ENCODE measurements around the gene RNGTT. TPM values are rescaled to one million over a fixed set of nuclear protein-coding genes. Genes with fewer than 3 reads are reported as not detected.
A peak's percentile ranks its signal among the peaks of the same experiment; 100 is the strongest.

The RNGTT gene
- total and polyA plus RNA-seq, 8 donors: 1.7 to 6.1 (median 2.9) TPM

- DNase-seq: no peak
- Histone ChIP-seq H3K36me3 (no peaks in the 10 kb centered on the region), H3K27me3 (no peaks in the 10 kb centered on the region), H3K9me3 (no peaks in the 10 kb centered on the region), H3K4me1 (peaks cover 0 to 19% (median 4%) of the 10 kb centered on the region in 3 donors), H3K27ac (no peak overlapping the region), H3K4me3 (no peak overlapping the region)
- no peak for FAIRE-seq
- ATAC-seq: no peak
- no peak for TF ChIP-seq CTCF (IDR thresholded peaks at IDR 0.05)
- intact Hi-C loops (cut with DNase I): no loop called here
- WGBS, 2 donors: 96 to 97% methylated on average over 2 of the region's 2 CpGs
Observed at GRCh38 chr6:88880021-88880420, 83.4 kb downstream of the RNGTT start.

- WGBS, 2 donors: 94 to 95% methylated on average over 7 of the region's 7 CpGs
- Histone ChIP-seq H3K27me3 (no peaks in the 10 kb centered on the region), H3K4me3 (no peak overlapping the region), H3K27ac (no peak overlapping the region), H3K9me3 (no peaks in the 10 kb centered on the region), H3K36me3 (no peaks in the 10 kb centered on the region), H3K4me1 (peaks cover 0 to 22% (median 5%) of the 10 kb centered on the region in 3 donors)
- intact Hi-C loops (cut with DNase I): loop anchor here in 2 of 3 donors (5.0 to 10.0 kb wide), 2 partner anchors 943 to 951 kb away; no protein-coding TSS in a partner anchor
- no peak for DNase-seq
- no peak for ATAC-seq
- no peak for TF ChIP-seq CTCF (IDR thresholded peaks at IDR 0.05)
- no peak for FAIRE-seq
Observed at GRCh38 chr6:88877893-88878292, 85.5 kb downstream of the RNGTT start.

- 32 to 54% methylated on average over 1 of the region's 1 CpG for WGBS, 2 donors
- intact Hi-C loops (cut with DNase I): loop anchor here in 1 of 3 donors (10.0 kb wide), 1 partner anchor 938 kb away; no protein-coding TSS in a partner anchor
- H3K4me3 ChIP-seq: no peak overlapping the region
- H3K27ac ChIP-seq: no peak overlapping the region
- H3K27me3 ChIP-seq: no peaks in the 10 kb centered on the region
- no peak for TF ChIP-seq CTCF (IDR thresholded peaks at IDR 0.05)
- DNase-seq (no peak), ATAC-seq (no peak), FAIRE-seq (no peak)
- H3K9me3 ChIP-seq: no peaks in the 10 kb centered on the region
- H3K36me3 ChIP-seq: no peaks in the 10 kb centered on the region
- H3K4me1 ChIP-seq: peaks cover 0 to 6% (median 5%) of the 10 kb centered on the region in 3 donors
Observed at GRCh38 chr6:88872962-88873361, 90.5 kb downstream of the RNGTT start.

- DNase-seq (no peak), FAIRE-seq (no peak), ATAC-seq (no peak)
- H3K4me1 ChIP-seq: peaks cover 0 to 6% (median 5%) of the 10 kb centered on the region in 3 donors
- H3K27me3 ChIP-seq: no peaks in the 10 kb centered on the region
- no peaks in the 10 kb centered on the region for H3K9me3 ChIP-seq
- no peaks in the 10 kb centered on the region for H3K36me3 ChIP-seq
- intact Hi-C loops (cut with DNase I): loop anchor here in 1 of 3 donors (10.0 kb wide), 1 partner anchor 937 kb away; no protein-coding TSS in a partner anchor
- H3K4me3 ChIP-seq: no peak overlapping the region
- WGBS, 2 donors: 65 to 74% methylated on average over 3 of the region's 3 CpGs
- TF ChIP-seq CTCF (IDR thresholded peaks at IDR 0.05): no peak
- H3K27ac ChIP-seq: no peak overlapping the region
Observed at GRCh38 chr6:88871498-88871897, 91.9 kb downstream of the RNGTT start.

- intact Hi-C loops (cut with DNase I): loop anchor here in 1 of 3 donors (10.0 kb wide), 1 partner anchor 936 kb away; no protein-coding TSS in a partner anchor
- Histone ChIP-seq H3K4me3 (no peak overlapping the region), H3K27me3 (no peaks in the 10 kb centered on the region), H3K27ac (no peak overlapping the region), H3K4me1 (peaks cover 0 to 6% (median 5%) of the 10 kb centered on the region in 3 donors), H3K36me3 (no peaks in the 10 kb centered on the region), H3K9me3 (no peaks in the 10 kb centered on the region)
- WGBS, 2 donors: 1 to 5% methylated on average over 1 of the region's 1 CpG
- FAIRE-seq: peak; percentile 96
- ATAC-seq: peak; percentile 50 to 77 (median 74)
- DNase-seq: peak in 2 of 6 donors; percentile 15 to 32
- TF ChIP-seq CTCF (IDR thresholded peaks at IDR 0.05): peak in 2 of 4 donors; percentile 34 to 47
Observed at GRCh38 chr6:88870717-88871330, 92.6 kb downstream of the RNGTT start.

Measured in pancreas (tissue), 10 donors.